AG09309 (cell line): ENCODE results near the gene IFNA14.
"Not testable (repeated sequence)": the region's sequence is repeated elsewhere in the genome, so short reads cannot be mapped to it uniquely, and the experiment has no call there.

Source experiments
- DNase-seq: peaks from one replicate; pipeline ENCODE4 v3.0.0-alpha.2; 2010; ENCODE audit warnings: low read depth
- H3K4me3 ChIP-seq: 2 replicates; pipeline ENCODE4 v1.5.1; 2011; ENCODE audit warnings: mild to moderate bottlenecking, low read depth, low read length, moderate library complexity; ENCODE audit not compliant: control insufficient read depth
- TF ChIP-seq, protein P1 (sequence below): IDR thresholded peaks from 2 replicates; pipeline ENCODE4 v1.5.1; 2011; ENCODE audit warnings: mild to moderate bottlenecking, low read depth, low read length, inconsistent platforms; ENCODE audit not compliant: insufficient read depth, control insufficient read depth; ENCODE audit errors: missing control alignments

The IFNA14 gene

DNA sequence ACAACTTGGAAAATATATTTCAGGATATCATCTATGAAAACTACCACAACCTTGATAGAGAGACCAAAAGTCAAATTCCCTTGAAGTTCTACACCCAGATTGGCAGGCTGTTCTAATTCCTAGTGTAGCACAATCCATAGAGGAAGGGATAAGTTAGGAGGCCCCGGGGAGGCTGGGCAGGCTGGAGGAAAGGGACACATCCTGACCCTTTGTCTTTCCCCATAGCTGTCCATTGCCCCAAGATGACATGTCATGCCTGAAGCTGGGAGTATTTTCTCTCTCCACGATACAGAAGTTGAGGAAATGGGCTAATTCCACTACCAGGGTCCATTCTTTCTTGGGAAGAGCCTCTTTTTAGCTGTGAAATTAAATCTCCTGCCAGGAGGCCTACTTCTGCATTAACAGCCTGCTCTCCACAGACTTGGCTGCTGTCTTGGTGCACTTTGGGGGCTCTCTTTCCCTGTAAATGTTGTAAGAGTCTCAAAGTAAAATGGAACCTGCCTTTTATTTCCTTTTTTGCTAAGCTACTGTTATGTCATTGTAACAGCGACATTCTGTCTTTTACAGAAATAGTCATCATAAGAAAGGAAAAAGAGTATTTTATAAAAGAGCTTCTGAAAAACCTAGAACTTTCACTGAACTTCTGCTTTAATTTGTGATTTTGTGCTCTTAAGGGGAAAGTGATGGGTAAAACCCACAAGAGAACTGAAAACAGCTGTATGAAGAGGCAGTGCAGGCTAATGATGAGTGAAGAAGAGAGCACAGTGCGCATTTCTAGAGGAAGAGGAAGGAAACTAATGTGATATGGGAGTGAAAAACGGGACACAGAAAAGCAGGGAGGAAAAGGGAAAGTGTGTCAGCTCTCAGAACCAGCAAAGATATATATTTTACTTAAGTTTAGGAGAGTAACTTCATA, 26.1 kb downstream of the IFNA14 start:
- TF ChIP-seq, protein P1, sequence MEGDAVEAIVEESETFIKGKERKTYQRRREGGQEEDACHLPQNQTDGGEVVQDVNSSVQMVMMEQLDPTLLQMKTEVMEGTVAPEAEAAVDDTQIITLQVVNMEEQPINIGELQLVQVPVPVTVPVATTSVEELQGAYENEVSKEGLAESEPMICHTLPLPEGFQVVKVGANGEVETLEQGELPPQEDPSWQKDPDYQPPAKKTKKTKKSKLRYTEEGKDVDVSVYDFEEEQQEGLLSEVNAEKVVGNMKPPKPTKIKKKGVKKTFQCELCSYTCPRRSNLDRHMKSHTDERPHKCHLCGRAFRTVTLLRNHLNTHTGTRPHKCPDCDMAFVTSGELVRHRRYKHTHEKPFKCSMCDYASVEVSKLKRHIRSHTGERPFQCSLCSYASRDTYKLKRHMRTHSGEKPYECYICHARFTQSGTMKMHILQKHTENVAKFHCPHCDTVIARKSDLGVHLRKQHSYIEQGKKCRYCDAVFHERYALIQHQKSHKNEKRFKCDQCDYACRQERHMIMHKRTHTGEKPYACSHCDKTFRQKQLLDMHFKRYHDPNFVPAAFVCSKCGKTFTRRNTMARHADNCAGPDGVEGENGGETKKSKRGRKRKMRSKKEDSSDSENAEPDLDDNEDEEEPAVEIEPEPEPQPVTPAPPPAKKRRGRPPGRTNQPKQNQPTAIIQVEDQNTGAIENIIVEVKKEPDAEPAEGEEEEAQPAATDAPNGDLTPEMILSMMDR = peak; percentile 38
- not testable (repeated sequence) for DNase-seq, H3K4me3 ChIP-seq

DNA sequence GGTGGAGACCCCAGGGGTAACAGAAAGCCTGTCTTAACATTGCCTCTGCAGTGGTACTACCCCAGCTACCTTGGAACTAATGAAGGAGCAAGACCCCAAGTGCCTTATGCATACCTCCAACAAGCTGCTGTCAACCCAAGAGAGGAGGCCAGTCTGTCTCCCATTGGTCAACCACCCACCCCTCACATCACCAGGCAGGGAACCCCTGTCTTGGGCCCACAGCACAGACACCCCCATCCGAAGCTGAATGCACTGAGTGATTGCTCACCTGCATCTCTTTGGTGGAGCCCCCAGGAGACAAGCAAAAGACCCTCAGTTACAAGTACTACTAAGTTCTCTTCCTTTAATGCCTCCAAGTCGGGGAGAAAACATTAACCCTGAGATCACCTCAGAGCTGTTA, 27.6 kb downstream of the IFNA14 start:
- H3K4me3 ChIP-seq, DNase-seq: not testable (repeated sequence)

DNA sequence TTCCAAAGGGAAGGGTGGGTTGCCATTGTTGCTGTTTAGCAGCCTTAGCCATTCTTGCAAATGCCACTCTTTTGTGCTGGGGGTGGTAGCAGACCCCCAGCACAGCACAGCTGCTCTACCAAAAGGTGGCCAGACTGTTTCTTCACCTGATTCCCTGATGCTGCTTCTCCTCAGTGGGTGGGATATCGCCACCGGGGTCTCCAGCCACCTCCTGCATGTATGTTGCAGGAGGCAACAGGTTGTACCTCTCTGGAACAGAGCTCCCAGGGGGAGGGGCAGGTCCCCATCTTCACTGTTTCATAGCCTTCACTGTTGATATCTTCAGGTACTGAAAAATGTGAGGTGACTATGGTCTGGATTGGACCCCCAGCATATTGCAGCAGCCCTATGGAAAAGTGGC, 29.0 kb downstream of the IFNA14 start:
- H3K4me3 ChIP-seq, DNase-seq: not testable (repeated sequence)

DNA sequence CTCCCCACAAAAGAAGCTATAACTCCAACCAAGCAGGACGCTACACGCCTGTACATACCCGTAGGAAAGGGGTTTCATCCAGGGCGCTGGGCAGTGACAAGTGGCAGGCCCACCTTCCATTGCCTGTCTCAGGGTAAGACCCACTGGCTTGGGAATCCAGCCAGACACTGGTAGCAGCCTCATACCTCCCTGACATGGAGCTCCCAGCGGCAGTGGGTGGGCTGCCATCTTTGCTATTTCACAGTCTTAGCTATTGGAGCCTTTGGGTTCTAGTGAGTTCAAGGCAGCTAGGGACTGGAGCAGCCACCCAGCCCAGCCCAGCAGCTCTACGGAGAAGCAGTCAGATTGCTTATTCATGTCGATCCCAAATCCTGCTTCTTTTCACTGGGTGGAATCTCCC, 29.5 kb downstream of the IFNA14 start:
- no peak for DNase-seq
- TF ChIP-seq, protein P1 = no peak

DNA sequence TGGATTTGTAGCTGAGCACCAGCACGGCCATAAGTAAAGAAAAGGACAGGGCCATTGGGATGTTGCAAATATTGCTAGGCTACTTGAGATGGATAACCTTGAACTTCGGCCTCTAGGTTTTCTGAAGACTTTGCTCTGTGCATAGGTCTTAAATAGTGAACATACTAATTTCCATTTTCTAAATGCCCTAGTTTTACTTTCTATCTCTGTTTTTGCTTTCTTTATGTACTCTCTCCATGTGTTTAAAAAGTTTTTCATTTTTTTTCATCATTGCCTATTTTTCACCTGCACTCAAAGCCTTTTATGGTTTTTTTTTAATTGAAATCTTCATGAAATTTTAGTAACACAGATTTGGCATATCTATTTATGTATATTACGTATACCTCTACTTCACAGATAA, 32.8 kb downstream of the IFNA14 start, which contains the start of gene IFNA10:
Gene IFNA10 (minus strand): TSS at position 101 of the 400 bp plus-strand sequence. CDS start 46 bp downstream, at position 55.
- not testable (repeated sequence) for H3K4me3 ChIP-seq, DNase-seq

More for the DNA sequence above, 29.5 kb downstream of the IFNA14 start:
- no peak overlapping the region for H3K4me3 ChIP-seq

DNA sequence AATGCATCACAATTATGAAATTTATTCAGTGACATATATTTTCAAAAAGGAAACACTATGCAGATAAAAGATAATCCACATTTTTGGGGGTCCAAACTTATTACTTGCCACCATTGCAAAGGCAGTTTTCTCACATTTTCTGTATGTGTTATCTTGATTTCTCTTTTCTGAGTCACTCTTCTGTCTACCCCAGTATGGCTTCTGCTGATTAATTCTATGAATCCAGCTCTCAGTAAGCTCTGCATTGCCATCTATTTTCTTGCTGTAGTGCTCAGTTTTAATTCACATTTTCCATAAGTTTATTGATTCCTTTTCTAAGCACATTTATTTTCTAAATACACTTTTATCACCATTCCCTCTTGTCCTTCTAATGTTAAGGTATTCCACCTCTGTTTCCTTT, 34.6 kb downstream of the IFNA14 start:
- TF ChIP-seq, protein P1 = no peak
- no peak overlapping the region for H3K4me3 ChIP-seq
- DNase-seq = no peak

DNA sequence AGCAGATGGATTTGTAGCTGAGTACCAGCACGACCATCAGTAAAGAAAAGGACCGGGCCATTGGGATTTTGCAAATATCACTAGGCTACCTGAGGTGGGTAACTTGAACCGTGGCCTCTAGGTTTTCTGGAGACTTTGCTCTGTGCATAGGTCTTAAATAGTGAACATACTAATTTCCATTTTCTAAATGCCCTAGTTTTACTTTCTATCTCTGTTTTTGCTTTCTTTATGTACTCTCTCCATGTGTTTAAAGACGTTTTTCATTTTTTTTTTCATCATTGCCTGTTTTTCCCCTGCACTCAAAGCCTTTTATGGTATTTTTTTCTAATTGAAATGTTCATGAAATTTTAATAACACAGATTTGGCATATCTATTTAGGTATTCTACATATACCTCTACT, 37.7 kb downstream of the IFNA14 start, which contains the start of gene IFNA7:
Gene IFNA7 (minus strand): TSS at position 101 of the 400 bp plus-strand sequence. CDS start 40 bp downstream, at position 61.
- DNase-seq, H3K4me3 ChIP-seq: not testable (repeated sequence)

DNA sequence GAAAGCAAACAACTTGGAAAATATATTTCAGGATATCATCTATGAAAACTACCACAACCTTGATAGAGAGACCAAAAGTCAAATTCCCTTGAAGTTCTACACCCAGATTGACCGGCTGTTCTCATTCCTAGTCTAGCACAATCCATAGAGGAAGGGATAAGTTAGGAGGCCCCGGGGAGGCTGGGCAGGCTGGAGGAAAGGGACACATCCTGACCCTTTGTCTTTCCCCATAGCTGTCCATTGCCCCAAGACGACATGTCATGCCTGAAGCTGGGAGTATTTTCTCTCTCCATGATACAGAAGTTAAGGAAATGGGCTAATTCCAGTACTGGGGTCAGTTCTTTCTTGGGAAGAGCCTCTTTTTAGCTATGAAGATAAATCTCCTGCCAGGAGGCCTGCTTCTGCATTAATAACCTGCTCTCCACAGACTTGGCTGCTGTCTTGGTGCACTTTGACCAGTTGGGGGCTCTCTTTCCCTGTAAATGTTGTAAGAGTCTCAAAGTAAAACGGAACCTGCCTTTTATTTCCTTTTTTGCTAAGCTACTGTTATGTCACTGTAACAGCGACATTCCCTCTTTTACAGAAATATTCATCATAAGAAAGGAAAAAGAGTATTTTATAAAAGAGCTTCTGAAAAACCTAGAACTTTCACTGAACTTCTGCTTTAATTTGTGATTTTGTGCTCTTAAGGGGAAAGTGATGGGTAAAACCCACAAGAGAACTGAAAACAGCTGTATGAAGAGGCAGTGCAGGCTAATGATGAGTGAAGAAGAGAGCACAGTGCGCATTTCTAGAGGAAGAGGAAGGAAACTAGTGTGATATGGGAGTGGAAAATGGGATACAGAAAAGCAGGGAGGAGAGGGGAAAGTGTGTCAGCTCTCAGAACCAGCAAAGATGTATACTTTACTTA, 44.7 kb downstream of the IFNA14 start:
- not testable (repeated sequence) for DNase-seq, H3K4me3 ChIP-seq
- TF ChIP-seq, protein P1 = peak; percentile 53
